Measurements from ENCODE around the gene CDKN1A.

CDKN1A gene

DNA sequence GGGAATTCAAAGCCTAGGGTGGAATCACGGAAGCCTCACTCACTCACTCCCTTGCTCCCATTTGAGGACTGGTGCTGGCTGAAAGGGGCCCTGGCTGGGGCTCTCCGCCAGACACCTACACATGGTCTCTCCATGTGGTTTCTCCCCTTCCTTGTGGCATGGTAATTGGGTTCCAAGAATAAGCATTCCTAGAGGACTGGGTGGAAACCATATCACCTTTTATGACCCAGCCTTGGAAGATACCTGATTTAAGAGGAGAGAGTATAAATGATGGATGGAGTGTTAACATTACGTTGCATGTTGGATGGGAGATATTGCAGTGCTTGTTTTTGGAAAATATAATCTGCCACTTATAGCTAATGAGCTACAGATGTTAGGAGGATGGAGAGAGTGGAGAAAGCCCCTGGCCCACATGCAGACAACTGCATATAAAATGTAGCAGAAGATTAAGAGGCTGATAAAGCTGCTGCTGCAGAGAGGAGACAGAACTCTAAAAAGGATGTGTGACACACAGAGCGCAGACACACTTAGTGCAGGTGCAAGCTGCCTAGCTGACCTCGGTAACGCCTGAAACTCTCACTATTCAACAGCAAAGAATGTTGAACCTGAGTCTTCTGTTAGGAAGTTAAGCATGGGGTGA lies 23.3 kb upstream of the CDKN1A start:
- no peak for DNase-seq (ENCODE audit: low read depth)

DNA sequence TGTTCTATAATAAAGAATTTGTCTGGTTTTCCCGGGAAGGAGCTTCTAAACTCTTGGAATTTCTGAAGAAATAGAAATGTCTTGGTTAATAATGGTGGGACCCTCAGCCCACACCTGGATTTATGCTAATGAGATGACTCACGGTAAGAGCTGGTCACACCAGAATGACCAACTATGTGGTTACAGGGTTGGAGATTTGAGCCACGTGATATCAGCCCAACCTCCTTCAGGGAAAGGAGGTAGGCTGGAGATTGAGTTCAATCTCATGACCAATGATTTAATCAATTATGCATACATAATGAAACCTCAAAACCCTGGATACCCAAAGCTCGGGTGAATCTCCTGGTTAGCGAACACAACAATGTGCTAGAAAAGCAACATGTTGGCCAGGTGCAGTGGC lies 22.1 kb upstream of the CDKN1A start:
- DNase-seq (ENCODE audit: low read depth), result no peak

DNA sequence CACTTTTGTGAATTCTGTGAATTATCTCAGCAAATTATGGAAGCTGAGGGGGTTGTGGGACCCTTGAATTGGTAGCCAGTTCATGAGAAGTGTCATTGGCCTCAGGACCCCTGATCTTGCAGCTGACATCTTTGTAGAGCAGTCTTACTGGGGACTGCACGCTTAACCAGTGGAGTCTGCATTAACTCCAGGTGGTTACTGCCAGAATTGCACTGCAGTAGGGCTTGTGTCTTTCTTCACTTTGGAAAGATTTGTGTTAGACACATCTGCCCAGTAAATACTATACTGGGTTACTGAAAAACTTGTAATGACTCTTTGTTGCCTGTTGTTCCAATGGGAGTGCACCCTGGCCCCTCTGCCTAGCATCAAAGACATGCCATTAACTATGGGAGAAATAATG lies 21.2 kb upstream of the CDKN1A start:
- no peak for DNase-seq (ENCODE audit: low read depth)

DNA sequence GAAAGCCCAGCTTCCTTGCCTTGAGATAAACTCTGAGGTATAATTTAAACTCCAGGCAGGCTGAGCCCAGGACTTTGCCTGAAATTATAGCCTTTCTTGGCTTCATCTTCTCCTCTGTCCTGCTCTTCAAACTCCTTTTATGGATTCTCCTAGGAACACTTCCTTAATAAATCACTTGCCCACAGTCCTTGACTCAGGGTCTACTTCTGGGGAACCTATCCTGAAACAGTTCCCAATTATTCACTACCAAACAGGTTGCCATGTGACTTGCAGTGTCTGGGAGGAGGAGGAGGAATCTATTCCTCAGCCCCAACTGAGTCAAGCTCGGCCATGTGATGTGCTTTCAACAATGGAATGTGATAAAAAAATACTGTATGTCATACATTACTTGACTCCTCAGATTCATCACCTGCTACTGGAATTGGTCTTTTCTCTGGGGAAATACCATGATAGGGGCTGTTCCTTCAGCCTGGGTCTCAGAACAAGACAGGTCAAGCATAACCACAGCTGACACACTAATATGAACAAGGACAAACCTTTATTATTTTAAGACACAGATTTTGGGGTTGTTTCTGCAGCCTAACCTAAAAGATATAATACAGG lies 20.5 kb upstream of the CDKN1A start:
- peak; percentile 81 for DNase-seq (ENCODE audit: low read depth)

DNA sequence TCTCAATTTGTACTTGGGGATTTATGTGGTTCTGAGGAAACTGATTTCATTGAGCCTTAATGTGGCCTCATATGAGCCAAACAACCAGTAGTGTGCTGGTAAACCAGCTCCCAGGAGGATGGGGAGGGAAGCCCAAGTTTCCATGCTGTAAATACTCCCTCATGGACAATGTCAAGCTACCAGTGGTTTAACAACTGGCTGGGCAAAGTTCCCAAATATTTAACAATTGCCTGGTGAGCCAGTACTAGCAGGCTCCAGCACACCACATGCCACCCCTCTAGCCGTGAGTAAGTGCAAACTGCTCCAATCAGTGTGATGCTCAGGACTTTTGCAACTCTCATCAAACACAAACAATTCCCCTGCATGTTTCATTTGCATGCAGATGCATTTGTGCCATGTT lies 19.2 kb upstream of the CDKN1A start:
- peak; percentile 90 for DNase-seq (ENCODE audit: low read depth)

DNA sequence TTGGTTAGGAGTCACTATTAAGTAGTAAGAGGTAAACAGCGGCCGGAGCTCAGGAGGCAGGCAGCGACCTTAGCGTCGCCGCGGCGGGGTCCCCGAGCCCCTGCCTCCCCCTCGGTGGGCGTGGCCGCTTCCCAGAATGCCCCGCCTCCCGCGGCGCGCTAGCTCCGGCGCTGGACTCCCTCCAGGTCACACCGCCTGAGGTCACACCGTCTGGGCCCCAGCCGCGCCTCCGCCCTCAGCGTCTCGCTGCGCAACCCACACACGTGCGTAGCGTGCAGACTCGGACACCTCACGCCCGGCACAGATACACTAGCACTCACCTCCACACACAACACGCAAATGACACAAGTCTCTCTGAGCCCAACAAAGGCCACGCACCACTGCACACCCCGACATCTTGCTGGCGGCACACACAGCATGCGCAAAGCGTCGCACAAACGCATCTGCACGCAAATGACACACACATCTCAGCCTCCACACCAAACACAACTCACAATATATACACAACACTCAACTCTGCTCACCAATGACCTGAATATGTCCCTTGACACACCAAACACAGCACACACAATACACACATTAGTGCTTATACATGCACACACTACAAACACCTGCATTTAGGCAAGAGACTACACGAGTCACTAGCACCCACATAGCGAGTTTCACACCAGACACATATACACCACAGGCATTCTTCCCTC lies 17.6 kb upstream of the CDKN1A start:
- DNase-seq (ENCODE audit: low read depth), result no peak

DNA sequence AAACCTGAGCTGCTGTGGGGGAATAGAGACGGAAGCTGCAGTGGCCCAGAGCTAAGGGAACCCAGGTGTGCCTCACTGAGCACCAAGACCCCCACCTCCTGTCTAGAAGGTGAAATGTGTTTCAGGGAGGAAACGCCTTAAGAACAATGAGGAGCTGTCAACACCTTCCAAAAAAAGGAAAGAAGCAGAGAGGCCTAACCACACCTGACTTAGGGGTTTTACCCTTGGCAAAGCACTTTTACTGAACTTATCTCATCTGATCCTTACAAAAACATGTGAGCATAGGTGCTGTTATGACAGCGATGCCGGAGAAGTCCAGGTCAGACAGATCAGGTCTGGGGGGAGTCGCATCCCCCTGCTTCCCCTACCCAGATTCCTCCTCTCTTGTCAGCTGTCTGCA lies 16.1 kb upstream of the CDKN1A start:
- no peak for DNase-seq (ENCODE audit: low read depth)

DNA sequence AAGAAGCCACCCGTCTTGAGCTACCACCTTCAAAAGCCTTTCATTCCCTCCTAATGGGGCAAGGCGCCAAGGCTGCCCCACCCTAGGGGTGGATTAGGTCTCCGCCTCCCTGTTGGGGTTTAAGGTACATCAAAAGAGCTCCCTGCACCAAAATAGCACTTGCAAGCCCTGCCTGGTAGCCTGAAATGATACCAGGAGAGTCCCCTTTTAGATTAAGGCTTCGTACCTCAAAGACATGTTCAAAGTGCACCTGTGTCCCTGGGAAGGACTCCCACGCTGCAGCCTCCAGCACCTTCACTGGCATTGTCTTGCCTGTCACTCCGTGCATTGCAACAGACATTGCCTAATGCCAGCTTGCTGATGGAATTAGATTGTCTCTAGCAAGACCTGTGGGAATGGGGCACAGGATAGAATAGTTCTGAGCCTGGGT lies 15.7 kb upstream of the CDKN1A start:
- DNase-seq (ENCODE audit: low read depth), result no peak

DNA sequence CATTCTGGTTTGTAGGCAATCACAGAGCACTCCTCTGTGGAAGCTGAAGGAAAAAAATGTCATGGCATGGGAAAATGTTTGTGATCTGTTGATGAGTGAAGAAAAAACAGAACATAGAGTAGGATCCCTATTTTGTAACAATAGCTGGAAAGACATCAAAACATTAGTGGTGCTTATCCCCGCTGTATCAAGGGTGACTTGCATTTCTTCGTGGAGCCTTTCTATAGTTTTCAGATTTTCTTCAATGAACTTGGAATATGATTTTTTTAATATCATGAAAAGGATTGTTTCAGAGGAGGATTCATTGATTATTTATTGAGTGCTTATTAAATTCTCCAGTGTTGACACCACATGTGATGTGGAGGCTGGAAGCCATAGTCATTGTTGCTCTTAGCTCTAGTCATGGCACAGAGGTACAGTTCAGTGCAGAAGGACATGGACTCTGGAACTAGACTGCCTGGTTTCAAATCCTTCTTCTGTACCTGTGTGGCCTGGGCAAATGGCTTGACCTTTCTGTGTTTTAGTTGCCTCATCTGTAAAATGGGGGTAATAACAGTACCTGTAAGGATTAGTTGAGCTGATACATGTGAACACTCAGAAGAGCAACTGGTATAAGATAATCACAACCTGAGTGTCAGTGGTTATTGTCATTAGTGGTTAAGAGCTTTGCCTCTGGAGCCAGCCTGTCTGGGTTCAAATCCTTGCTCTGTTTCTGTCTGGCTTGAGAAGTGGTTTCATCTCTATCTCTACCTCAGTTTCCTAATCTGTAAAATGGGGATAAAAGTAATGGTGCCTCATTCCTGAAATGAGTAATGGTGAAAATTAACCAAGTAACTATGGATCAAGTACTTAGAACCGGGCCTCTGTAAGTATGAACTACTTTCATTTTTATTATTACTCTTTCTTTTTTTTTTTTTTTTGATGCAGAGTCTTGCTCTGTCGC lies 14.7 kb upstream of the CDKN1A start:
- no peak for DNase-seq (ENCODE audit: low read depth)

DNA sequence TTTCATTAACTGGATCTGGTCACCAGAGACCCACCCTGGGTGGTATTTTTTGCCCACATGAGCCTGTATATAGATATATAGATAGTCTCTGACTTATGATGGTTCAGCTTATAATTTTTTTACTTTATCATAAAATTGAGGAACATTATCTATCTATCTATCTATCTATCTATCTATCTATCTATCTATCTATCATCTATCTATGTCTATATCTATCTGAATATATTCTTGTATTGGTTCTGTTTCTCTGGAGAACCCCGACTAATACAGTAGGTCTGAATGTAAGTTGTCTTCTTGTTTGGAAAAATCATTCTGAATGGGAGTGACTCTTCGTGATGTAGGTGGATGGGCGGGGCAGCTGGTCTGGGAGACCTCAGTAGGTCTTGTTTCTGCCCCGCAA lies 13.3 kb upstream of the CDKN1A start:
- DNase-seq (ENCODE audit: low read depth), result no peak

DNA sequence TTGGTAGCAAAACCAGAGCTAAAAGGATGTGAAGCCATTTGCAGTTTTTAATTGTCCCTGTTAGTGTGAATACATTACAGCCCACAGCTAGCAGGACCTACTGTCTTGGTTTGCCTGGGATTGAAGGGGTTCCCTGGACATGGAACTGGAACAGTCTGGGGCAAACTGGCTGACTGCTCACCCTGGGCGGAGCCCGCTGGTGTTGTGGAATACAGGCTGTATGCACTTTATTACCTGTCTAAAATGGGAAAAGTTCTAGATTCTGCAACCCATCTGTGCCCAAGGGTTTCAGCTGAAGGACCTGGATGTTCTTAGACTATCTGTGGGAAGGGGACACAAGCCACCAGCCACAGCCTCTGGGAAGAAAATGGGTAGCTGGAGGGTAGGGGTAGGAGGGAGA lies 12.2 kb upstream of the CDKN1A start:
- DNase-seq (ENCODE audit: low read depth), result no peak

DNA sequence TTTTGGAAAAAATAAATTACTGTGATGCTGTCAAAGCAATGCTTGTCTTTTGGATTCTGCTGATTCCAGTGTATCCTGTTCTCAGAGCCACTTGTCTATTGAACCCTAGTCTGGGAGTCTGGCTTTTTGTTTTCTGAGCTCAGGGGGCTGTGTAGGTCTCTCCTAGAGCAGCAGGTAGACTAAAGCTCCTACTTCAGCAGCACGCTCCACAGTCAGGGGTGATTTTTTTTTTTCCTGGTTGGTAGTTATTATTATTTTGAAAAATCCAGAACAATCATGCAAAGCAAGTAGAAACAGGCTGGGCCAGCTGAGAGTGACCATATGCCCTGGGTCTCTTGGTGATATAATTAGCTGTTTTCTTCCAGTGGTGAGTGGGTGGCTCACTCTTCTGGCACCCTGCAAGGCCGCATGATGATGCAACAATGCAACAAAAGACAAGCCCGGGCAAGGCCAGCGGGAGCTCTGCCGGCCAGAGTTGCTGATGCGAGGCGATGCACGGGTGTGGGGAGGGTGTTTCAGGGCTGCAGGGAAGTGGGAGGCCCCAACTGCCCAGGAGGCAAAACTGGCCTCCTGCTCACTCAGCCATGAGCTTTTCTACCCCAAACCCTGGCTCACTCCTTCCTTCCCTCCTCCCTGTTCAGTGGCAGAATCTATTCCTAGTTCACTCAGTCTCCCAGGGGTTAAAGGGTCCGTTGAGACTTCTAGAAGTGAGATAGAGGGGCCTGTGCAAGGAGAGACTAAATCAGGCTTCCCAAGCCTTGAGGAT lies 11.5 kb upstream of the CDKN1A start:
- peak; percentile 96 for DNase-seq (ENCODE audit: low read depth)

DNA sequence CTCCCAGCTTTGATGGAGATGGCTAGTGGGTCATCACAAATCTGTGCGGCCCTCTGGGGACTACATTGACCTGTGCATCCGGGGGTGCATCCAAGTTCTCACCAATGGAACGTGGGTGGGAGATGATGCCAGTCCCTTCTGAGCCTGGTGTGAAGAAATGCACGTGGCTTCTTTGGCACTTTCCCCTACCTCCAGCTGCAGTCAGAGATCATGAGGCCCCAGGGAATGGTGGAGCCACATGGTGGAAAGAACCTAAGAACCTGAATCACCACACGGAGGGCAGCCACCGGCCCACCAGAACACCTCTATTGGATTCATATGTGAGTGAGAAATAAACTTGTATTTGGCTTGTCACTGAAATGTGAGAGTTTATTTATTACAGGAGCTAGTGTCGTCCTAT lies 9.9 kb upstream of the CDKN1A start:
- DNase-seq (ENCODE audit: low read depth), result no peak

DNA sequence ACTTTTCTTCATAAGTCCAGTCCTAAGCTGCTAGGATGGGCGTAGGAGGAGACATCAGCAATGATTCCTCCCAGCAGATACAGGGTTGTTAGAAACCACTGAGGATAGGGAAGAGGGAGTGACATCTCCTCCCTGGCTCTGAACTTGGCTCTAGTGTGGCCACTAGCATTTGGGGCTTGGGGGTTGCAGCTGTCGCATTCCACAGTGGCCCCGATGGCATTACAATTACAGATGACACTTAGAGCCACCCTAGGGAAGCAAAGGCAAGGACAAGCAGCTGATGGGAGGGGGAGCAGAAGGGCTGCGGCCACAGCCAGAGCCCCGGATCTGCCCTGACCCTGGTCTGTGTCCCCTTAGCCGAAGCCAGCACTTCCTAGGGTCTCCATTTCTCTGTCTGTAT lies 9.5 kb upstream of the CDKN1A start:
- no peak for DNase-seq (ENCODE audit: low read depth)

DNA sequence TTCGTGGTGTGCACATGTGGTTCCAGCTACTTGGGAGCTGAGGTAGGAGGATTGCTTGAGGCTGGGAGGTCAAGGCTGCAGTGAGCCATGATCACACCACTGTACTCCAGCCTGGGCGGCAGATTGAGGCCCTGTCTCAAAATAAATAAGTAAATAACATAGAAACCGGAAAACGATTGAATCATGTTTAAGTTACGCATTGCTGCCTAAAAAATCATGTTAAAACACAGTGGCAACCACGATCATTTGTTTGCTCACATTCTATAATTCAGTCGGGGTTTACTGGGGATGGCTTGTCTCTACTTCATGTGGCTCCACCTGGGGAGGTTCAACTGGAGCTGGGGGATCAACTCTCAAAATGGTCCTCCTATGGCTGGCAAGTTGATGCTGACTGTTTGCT lies 8.2 kb upstream of the CDKN1A start:
- DNase-seq (ENCODE audit: low read depth), result no peak

DNA sequence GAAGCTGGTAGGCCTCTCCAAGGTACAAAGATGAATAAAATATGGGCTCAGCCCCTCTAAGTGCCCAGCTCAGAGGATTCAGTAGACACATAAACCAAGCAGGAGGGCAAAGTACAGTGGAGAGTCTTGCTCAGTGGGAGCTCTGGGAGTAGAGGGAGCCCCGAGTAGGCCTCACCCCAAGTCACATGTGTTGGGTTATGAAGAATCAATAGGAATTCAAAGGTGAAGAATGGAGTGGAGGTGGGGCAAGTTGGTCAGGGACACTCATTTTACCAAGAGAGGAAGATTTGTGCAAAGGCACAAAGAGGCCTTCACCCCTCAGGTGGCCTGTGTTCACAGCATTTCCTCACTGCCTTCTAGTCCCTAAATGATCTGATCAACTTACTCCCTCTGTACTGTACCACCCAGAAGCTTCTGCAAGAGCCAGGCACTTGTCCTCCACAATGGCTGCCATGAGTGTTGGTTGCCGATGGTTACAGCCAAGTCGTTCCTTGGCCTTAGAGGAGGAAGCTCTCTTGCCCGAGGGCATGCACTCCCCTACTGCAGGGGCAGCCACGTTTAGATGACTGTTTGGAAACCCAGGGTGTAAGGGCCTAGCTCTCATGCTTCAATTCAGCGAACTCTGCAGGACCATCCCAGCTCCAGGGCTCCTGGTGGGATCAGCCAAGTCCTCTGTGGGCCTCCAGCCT lies 6.7 kb upstream of the CDKN1A start:
- peak; percentile 56 for DNase-seq (ENCODE audit: low read depth)

DNA sequence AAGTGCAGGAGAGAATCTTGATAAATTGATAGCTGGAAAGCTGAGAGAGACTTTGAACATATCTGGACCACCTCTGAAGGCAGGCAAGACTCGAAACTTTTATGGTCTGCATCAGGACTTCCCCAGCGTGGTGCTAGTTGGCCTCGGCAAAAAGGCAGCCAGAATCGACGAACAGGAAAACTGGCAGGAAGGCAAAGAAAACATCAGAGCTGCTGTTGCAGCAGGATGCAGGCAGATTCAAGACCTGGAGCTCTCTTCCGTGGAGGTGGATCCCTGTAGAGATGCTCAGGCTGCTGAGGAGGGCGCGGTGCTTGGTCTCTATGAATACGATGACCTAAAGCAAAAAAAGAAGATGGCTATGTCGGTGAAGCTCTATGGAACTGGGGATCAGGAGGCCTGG lies 4.6 kb upstream of the CDKN1A start:
- no peak for DNase-seq (ENCODE audit: low read depth)

DNA sequence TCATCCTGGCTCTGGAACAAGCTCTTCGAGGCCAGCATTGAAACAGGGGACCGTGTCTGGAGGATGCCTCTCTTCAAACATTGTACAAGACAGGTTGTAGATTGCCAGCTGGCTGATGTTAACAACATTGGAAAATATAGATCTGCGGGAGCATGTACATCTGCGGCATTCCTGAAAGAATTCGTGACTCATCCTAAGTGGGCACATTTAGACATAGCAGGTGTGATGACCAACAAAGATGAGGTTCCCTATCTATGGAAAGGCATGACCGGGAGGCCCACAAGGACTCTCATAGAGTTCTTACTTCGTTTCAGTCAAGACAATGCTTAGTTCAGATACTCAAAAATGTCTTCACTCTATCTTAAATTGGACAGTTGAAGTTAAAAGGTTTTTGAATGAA lies 3.6 kb upstream of the CDKN1A start:
- DNase-seq (ENCODE audit: low read depth), result no peak

DNA sequence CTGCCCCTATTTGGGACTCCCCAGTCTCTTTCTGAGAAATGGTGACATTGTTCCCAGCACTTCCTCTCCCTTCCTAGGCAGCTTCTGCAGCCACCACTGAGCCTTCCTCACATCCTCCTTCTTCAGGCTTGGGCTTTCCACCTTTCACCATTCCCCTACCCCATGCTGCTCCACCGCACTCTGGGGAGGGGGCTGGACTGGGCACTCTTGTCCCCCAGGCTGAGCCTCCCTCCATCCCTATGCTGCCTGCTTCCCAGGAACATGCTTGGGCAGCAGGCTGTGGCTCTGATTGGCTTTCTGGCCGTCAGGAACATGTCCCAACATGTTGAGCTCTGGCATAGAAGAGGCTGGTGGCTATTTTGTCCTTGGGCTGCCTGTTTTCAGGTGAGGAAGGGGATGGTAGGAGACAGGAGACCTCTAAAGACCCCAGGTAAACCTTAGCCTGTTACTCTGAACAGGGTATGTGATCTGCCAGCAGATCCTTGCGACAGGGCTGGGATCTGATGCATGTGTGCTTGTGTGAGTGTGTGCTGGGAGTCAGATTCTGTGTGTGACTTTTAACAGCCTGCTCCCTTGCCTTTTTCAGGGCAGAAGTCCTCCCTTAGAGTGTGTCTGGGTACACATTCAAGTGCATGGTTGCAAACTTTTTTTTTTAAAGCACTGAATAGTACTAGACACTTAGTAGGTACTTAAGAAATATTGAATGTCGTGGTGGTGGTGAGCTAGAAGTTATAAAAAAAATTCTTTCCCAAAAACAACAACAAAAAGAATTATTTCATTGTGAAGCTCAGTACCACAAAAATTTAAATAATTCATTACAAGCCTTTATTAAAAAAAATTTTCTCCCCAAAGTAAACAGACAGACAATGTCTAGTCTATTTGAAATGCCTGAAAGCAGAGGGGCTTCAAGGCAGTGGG lies 2.1 kb upstream of the CDKN1A start:
- DNase-seq (ENCODE audit: low read depth), result peak; percentile 61

All from EH (cell line).